ENCODE results near the gene NACC2.

- TF ChIP-seq CTCF (IDR thresholded peaks at IDR 0.05) (no peak), POLR2AphosphoS5 (IDR thresholded peaks at IDR 0.05; ENCODE audit: low read depth, low read length) (no peak), SIN3A (IDR thresholded peaks at IDR 0.05; ENCODE audit: borderline replicate concordance, insufficient read depth, low read depth, low read length) (no peak), TCF7L2 (IDR thresholded peaks at IDR 0.05; ENCODE audit: low read depth, low read length) (no peak), REST (IDR thresholded peaks at IDR 0.05; ENCODE audit: insufficient read depth in 1 of 2, low read depth in 2 of 2, low read length in 1 of 2) (no peak)
Measured at GRCh38 chr9:136059851-136060670, 35.0 kb downstream of the NACC2 start.
